NK-92 (cell line): ENCODE results near the gene ARNT2.

ENCODE experiments used
- DNase-seq: peaks from one replicate; lab custom pipeline; 2025; ENCODE audit not compliant: unreplicated experiment; lab: John Stamatoyannopoulos, UW

The ARNT2 gene

DNA sequence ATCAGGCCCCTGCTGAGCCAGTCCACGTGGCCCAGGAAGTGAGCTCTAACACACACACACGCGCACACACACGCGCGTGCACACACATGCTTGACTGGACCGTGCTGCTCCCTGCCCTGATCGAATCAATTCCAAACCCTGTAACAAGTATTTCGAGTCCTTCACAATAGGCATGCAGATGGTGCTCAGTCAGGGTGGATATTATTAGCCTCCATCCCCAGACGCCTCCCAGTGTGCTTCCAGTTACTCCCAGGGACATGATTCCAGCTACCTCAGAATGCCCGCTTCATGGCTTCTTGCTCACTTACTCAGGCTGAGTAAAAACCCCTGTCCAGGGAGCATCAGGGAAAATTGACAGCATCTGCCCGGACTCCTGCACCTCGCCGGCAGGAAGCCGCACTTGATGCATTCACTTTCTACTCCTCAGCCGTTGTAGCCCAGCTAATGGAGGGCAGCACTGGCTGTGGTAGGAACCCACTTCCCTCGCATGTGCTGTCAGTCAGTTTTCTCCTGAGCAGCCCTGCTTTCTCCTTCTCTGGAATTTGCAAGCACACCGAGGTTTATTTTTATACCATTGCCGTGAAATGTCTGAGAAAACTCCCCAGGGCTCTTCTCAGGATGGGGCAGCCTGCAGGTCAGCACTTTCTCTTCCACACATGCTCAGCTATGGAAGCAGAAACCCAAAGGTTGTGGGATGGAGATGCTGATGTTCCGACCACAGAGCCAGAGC, 164.9 kb downstream of the ARNT2 start:
- DNase-seq, result no peak

DNA sequence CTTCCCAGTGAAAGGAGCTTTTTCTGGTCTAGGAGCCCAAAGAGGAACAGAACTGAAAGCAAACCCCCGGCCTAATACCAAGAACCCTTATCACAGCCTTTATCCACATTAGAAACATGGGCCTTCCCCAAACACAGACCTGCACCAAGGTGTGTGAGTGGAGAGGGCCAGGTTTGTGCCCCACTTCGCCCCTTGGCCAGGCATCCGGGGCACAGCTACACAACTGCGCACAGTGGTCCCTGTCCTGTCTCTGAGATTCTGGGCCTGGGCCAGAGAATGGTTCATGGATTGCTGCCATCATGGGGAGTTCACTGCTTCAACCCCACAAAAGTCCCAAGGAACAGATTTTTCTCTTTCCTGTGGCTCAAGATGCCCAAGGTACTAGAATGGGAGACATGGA, 165.5 kb downstream of the ARNT2 start:
- DNase-seq, result no peak

DNA sequence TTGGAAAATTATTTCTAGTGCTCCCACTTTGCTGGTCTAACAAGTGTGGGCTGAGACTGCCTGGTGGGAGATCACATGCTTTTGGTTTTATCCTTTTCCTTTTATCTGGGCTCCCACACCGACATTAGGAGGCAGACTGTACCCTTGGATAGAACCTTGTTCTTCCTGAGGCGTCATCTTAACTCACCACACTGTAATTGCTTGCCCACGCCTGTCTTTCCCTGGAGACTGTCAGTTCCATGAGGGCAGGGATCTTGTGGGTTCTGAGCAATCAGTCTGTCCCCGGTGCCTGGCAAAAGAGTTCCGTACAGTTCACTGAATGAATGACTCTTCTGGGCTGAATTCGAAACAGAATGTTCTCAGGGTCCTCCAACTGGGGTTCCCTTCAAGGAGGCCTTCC, 166.4 kb downstream of the ARNT2 start:
- no peak for DNase-seq

DNA sequence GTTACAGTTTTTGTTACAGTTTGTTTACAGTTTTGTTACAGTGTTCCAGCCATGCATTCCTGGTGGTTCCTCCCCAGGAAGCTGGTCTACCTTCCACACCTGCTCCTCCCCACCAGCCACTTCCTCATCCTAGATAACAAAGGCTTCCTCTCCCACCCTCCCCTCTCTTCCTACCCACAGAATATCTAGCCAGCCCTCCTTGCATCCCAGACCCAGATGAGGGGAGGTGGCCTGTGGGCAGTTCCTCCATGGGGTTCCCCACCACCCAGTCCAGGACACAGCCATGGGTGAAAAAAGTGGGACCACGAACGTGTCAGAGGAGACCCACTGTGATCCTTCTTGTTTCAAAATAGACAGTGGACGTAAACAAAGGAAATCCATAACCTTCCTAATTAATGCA, 168.2 kb downstream of the ARNT2 start:
- DNase-seq, result no peak

DNA sequence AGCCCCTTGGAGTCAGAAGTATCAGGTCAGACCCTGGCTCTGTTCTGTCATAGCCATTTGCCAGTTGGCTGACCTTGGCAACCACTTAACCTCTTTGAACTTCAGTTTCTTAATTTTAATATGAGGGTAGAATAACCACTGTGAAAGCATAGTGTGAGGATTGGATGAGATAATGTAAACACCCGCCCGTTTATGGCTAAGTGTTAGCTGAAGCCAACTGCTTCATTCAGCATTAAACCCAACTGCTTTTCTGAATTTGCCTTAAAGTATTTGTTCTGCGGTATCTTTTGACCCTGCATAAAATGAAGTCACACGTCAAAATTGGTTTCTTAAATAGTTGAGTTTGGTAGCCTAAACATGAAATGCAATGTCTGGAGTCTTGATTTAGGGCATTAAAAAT, 169.4 kb downstream of the ARNT2 start:
- no peak for DNase-seq

DNA sequence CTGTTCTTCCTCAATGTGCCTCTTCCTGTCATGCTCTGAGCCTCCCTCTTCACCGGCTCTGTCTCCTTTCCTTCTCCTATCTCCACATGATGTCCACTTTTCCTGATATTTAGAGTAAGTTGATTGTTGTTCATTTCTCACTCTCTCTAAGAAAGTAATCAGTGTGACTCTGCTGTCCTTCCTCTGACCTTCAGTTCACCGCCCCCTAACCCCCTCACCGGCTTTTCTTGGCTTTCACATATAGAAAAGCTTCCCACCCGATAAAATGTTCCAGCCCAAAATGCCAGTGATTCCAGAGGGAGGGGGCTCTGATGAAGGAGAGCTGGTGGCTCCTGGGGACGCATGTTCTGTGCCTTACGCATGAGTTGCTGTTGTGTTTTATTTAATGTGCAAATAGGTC, 170.4 kb downstream of the ARNT2 start:
- DNase-seq, result no peak

DNA sequence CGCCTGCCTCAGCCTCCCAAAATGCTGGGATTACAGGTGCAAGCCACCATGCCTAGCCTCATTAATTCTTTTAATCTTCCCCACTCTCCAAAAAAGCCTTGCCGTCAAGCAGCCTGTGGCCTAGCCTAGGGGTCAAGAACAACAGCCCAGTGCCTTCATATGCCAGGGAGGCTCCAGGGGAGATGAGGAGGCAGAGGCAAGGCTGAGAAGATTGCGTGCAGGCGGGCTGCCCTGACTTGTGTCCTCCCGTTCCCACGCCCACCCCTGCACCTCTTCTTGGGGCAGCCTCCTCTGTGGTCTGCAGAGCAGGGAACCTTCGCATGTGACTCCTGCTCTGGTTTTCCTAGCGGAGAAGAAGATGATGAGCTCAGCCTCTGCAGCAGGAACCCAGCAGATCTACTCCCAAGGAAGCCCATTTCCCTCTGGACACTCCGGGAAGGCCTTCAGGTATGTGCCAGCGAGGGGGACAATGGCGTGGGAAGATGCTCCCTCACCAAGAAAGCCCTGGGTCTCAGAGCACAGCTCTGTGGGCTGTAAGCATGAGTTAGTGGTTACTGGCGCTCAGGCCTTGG, 172.4 kb downstream of the ARNT2 start:
- DNase-seq, result no peak

DNA sequence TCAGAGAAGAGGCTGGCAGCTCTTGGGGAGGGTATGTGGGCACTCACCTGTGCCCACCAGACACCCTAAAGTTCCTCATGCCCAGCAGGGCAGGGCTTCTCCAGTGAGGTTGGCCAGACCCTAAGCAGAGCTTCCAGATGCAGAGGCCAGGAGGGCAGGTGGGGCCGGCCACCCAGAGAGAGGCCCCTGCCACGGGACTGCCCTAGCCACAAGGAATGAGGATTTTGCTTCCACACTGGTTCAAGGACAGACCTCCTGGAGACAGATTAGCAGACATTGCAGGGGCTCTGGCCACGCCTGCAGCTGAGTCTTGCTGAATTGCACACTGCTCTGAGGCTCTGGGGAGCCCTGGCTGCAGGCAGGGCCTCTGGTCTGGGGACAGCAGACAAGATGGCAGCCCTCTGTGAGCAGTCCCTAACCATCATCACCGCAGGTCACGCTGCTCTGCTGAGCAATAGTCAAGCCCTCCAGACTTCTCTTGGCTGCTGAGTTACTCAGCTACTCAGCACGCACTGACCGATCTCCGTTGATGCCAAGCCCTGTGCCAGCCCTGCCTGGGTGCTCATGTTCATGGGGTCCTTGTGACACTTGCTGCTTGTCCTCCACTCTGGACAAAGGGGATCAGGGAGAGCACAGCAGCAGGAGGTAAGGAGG, 173.5 kb downstream of the ARNT2 start:
- no peak for DNase-seq

DNA sequence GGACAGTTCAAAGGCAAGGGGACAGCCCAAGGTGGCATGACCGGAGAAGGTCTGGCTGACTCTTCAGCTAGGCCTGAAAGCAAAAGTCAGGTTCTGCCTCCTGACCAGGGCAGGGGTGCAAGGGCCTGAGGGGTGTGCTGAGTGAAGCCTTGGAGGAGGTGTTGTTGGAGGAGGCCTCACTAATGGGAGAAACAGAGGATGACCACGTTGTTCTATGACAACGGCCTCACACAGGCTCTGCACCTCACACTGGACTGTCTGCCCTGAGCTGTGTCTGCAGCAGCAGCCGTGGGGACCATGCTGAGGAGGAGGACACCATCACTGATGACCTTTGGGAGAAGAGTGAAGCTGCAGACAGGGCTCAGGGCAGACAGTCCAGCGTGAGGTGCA, 174.0 kb downstream of the ARNT2 start:
- no peak for DNase-seq

DNA sequence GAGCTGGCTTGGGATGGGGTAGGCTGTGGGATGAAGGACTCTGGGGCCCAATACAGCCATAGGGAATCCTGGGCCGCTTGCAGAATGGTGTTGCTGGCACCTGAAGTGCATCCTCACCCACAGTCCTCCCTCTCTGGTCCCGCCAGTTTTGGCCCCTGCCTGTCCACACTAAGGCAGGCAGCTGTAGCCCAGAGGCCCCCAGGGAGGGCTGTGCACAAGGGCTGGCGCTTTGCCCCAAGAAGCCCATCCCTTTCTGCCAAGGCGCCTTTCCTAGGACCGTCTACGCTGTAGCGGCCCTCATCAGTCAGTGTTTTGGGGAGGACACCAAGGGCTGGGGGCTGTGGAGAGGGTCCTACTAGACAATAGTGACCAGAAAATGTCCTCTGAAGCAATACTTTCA, 174.7 kb downstream of the ARNT2 start:
- no peak for DNase-seq

DNA sequence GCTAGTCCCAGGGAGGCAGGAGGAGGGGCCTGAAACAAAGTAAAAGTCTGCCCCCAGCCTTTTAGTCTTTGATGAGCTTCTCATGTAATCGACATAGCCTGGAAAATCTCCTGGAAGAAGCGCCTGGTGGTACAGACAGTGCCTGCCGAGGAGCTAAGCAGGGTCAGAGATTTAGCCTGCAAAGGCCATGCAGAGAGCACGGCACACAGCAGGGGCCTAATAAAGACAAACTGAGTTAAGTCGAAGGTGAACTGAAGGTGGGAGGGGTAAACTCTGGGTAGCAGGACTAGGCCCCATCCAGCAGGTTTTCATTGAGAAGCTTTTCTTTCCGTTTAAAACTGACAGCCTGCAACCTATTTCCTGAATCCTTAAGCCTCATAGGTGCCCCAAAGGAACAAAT, 175.4 kb downstream of the ARNT2 start:
- DNase-seq, result no peak

DNA sequence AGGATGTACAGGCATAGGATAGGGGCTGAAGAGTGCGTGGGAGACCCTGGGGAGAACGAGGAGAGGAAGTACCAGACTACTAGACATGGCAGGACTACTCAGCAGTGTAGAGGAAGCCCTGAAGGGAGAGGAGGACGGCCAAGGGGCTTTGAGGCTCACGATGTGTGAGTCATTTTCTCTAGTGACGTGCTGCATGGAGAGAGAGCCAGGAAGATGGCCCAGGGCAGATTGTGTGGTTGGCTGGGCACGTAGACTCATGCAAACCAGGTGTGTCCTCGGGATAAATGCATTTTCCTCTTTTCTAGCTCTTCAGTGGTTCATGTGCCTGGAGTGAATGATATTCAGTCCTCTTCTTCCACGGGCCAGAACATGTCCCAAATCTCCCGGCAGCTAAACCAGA, 175.9 kb downstream of the ARNT2 start:
- DNase-seq, result no peak

DNA sequence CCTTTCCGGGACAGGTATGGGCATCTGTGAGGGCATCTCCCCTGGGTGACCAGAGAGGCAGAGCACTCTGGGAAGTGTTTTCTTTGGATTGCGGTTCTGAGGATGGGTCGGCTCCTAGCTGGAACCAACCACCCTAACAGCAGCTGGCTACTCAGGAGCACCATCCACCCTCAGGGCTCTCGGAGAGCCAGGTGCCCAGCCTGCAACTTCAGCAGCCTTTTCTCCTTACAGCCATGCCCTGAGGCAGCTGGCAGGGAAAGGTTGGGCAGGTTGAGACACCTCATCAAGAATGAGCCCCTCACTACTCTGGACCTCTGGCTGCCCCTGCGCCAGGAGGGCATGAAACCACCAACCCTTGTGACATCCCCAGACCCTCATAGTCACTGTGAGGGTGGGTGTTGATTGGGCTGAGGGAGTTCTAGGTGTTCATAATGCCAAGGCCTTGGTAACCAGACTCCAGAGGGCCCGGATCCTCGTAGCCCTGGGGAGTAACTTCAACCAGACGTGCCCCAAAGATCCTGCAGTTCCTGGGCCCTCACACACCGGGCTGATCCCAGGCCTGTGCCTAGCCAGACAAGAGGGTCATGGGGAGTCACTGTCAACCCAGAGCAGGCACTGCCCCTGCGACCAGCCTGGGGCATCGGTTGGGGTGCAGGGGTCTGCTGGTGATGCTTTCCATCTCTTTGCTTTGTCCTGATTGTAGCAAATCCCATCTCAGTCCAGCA, 176.5 kb downstream of the ARNT2 start:
- no peak for DNase-seq

DNA sequence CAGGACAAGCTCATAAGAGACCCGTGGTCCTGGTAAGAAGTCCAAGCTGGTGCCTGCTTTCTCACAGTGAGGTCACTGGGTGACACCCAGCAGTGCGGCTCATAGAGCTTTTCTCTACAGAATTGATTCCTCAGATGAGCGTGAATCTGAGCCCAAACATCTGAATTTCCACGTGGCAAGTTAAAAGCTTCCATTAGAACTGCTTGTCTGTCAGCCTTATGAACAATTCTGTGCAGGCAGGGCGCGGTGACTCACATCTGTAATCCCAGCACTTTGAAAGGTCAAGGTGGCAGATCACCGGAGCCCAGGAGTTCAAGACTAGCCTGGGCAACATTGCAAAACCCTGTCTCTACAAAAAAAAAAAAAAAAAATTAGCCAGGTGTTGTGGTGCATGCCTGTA, 177.8 kb downstream of the ARNT2 start:
- DNase-seq, result no peak

DNA sequence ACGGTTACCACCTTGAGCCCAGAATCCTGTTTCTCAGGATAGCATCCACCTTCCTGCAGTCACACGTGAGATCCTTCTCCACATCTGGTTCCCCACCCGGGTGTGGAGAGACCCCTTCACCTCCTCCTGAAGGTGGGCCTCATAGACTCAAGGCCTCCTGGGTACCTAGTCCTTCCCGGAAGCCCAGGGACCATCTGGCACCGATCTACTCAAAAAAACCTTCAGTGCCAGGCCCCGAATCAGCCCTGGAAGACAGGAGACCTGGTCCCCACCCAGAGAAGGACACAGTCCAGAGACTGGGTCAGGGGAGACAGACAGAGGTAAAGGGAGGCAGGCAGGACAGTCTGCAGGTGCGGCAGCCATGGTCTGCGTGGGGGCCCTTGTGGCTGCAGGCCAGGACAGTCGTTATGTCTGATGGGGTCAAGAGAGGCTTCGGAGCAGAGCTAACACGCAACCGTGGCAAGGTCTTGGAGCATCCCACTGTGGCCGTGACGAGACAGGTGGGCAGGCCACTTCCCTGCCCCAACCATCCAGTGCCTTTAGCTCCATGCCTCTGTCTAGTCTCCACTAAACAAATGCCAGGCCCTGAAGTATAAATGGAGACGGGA, 178.7 kb downstream of the ARNT2 start:
- no peak for DNase-seq

DNA sequence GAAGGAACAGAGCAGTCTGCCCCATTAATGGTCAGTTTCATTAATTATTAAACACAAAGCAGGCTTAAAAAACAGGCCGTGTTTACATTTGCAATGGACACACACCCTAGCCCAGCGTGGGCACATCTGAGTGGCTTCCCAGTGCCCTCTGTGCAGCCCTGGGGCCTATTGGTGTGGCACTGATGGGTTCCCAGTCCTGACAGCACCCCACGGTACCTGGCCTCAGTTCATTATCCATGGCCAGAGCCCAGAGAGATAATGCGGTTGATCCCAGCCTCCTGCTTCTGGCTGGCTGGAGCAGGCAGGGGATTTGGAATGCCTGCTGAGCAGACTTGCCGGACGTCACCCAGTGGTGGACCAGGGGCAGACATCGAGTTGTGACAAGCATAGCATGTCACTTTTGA, 180.4 kb downstream of the ARNT2 start:
- no peak for DNase-seq

DNA sequence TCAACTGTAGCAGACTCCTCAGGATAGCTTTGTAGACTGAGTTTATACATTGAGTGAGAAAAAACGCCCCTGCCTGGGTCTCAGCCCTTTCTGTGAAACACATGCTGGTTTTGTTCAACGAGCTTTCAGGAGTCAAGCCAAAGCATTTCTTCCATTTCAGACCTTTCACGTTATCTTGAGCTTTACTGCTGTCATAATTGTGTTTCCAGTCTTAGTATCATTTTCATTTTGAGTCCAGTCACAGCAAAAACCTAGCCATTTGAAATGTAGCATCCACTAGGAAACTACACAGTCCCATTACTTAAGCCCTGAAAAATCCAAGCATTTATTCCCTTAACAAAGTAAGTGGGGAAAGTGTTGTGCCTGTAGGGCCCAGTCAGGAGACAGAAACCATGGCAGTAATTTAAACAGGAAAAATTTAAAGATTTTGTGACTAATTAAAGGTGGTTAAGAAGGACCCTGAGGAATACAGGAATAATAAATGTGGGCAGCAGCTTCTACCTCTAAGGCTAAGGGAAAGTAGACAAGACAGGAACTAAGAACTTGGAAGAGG, 180.9 kb downstream of the ARNT2 start:
- DNase-seq, result no peak

DNA sequence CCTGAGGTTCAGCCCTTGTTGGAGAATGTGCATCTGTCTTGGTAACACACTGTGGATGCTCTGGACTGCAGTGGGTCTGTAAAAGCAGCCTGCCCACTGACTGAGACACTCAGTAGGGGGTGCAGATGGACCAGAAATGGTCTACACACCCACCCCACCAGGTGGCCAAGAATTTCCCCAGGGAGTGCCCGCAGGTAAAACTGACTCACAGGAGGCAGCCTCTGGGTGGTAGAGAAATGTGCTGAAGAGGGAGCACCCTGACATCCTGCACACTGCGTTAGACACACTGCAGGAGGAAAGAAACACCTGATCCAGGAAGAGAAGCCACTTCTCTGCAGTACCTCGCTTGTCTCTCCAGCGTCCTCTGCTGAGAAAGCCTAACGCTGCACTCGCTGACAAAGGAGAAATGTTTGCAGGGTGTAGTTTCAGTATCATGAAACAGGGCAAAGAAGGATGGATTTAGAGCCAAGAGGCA, 181.4 kb downstream of the ARNT2 start:
- DNase-seq, result no peak

DNA sequence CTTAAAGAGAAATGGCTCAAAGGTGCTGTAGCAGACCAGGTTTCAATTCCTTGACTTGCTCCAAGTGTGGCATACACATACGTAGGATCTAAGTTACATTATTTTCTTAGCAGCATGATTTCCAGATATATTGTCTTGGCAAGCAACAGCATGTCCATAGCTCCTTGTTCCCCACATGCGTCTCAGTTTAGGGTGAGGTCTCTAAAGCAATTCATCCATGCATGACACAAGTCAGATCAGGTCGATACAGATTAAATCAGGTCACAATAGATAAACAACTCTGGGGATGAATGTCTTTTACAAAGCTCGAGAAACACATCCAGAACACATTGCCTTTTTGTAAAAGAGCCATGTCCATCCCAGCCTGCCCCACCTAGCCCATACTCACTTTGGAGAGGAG, 182.0 kb downstream of the ARNT2 start:
- no peak for DNase-seq

DNA sequence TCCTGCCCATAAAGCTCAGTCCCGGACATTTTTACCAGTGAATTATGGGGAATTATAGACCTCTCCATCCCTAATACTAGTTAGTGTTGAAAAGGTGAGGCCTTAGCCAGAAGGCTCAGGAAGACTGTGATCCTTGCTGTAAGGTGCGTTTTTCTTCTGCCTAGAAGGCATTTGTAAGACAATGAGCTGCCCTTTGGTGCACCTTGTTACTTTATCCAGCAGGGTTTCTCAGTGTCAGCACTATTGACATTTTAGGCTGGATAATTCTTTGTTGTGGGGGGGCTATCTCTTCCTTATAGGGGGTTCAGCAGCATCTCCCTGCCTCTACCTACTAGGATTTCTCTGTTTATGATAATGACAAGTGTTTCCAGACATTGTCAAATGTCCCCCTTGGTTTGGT, 182.8 kb downstream of the ARNT2 start:
- no peak for DNase-seq

DNA sequence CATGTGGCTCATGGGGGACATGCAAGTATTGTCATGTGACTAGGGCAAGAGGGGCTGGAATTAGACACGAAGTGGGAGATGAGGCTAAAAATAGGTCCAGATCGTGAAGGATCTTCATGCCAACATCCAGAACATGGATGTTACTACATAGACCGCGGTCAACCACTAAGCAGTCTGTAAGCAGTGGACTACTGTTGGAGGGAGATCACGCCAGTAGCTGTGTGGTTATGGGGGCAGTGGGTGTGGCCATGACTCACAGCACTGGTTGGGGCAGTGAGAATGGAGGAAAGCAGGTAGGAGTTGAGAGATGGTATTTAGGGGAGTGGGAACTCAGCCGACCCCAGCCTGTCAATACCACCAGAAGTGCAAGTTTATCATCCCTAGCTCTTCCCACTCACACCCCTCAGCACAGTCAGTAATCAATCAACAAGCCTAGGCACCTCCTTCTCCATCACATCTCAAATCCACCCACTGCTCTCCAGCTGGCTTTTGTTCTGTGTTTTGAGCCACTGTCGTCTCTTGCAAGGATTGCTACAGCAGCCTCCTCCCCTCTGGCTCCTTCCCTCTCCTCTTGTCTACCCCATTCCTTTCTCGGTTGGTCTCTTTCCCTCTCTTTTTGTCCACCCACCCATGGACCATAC, 183.8 kb downstream of the ARNT2 start:
- DNase-seq, result no peak
